ENCODE results near the gene RTF2. TPM values are rescaled to one million over a fixed set of nuclear protein-coding genes. Genes with fewer than 3 reads are reported as not detected.

RTF2 gene
- polyA plus RNA-seq, 1 donor (not counting 4 experiments of a cell fraction or from before 2014, with no cell fraction given): 63.4 TPM

DNA sequence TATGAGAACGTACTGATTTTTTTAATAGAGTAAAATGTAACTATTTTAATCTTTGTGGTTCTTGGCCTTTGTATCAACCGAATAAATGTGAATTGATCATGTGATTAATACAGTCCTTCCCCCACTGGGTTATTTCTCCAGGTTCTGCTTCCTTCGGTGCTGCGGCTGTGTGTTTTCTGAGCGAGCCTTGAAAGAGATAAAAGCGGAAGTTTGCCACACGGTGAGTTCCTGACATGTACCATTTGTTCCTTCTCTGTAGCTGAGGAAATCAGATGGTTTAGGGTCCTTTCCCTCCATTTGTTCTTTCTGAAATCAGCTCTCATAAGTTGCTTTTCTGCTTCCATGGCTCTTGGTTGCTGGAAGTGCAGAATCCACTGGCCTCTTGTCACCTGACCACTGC lies 15.5 kb downstream of the RTF2 start:
- dilution Hi-C loops (cut with MboI; ENCODE audit: extremely low pct_ligation_motif_present, low sequenced_read_pairs): no loop called here

GRCh38 chr20:56487216-56487615 lies 18.8 kb downstream of the RTF2 start:
- dilution Hi-C loops (cut with MboI; ENCODE audit: extremely low pct_ligation_motif_present, low sequenced_read_pairs): no loop called here

More for the DNA sequence above, 15.5 kb downstream of the RTF2 start:
- Histone ChIP-seq H3K9me3 (ENCODE audit: control insufficient read depth, low read depth, low read length) (no peaks in the 10 kb centered on the region), H3K27me3 (ENCODE audit: control insufficient read depth, extremely low read depth, insufficient read depth, low read length) (no peaks in the 10 kb centered on the region), H3K4me3 (ENCODE audit: control insufficient read depth in 2 of 3, extremely low read depth in 1 of 3, insufficient read depth in 2 of 3, low read depth in 1 of 3, low read length in 3 of 3) (no peak overlapping the region), H3K4me2 (ENCODE audit: control insufficient read depth, extremely low read depth, insufficient read depth, low read depth, low read length) (no peak overlapping the region), H2AFZ (ENCODE audit: control insufficient read depth, low read length) (no peak overlapping the region), H4K20me1 (ENCODE audit: control insufficient read depth, extremely low read depth, insufficient read depth, low read length) (no peaks in the 10 kb centered on the region), H3K27ac (ENCODE audit: control insufficient read depth, insufficient read depth, low read length) (no peak overlapping the region), H3K4me1 (ENCODE audit: control insufficient read depth, extremely low read depth, insufficient read depth, low read length) (no peaks in the 10 kb centered on the region), H3K79me2 (ENCODE audit: control insufficient read depth, insufficient read depth, low read length) (peaks cover 3% of the 10 kb centered on the region), H3K36me3 (ENCODE audit: control insufficient read depth in 2 of 2, extremely low read depth in 1 of 2, insufficient read depth in 2 of 2, low read length in 2 of 2) (peaks cover 11 to 18% of the 10 kb centered on the region in 2 experiments), H3K9ac (ENCODE audit: control insufficient read depth, extremely low read depth, insufficient read depth, low read length) (no peak overlapping the region), H3K9me1 (ENCODE audit: control insufficient read depth, extremely low read depth, insufficient read depth, low read length) (no peaks in the 10 kb centered on the region)
- TF ChIP-seq, protein P1, sequence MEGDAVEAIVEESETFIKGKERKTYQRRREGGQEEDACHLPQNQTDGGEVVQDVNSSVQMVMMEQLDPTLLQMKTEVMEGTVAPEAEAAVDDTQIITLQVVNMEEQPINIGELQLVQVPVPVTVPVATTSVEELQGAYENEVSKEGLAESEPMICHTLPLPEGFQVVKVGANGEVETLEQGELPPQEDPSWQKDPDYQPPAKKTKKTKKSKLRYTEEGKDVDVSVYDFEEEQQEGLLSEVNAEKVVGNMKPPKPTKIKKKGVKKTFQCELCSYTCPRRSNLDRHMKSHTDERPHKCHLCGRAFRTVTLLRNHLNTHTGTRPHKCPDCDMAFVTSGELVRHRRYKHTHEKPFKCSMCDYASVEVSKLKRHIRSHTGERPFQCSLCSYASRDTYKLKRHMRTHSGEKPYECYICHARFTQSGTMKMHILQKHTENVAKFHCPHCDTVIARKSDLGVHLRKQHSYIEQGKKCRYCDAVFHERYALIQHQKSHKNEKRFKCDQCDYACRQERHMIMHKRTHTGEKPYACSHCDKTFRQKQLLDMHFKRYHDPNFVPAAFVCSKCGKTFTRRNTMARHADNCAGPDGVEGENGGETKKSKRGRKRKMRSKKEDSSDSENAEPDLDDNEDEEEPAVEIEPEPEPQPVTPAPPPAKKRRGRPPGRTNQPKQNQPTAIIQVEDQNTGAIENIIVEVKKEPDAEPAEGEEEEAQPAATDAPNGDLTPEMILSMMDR (optimal IDR thresholded peaks at IDR 0.05 in 1 of 3, IDR thresholded peaks at IDR 0.05 in 1 of 3, conservative IDR thresholded peaks at IDR 0.05 in 1 of 3; ENCODE audit: extremely low read depth in 1 of 3, insufficient read depth in 2 of 3, low read length in 3 of 3): no peak
- no peak for TF ChIP-seq EZH2 (IDR thresholded peaks at IDR 0.05; ENCODE audit: low read length)
- DNase-seq (ENCODE audit: low read depth, low spot score) (no peak), FAIRE-seq (no peak)

More at GRCh38 chr20:56487216-56487615, 18.8 kb downstream of the RTF2 start:
- FAIRE-seq (no peak), DNase-seq (ENCODE audit: low read depth, low spot score) (no peak)
- Histone ChIP-seq H3K4me2 (ENCODE audit: control insufficient read depth, extremely low read depth, insufficient read depth, low read depth, low read length) (no peak overlapping the region), H3K9ac (ENCODE audit: control insufficient read depth, extremely low read depth, insufficient read depth, low read length) (no peak overlapping the region), H3K9me3 (ENCODE audit: control insufficient read depth, low read depth, low read length) (no peaks in the 10 kb centered on the region), H3K79me2 (ENCODE audit: control insufficient read depth, insufficient read depth, low read length) (peaks cover 3% of the 10 kb centered on the region), H4K20me1 (ENCODE audit: control insufficient read depth, extremely low read depth, insufficient read depth, low read length) (peaks cover 2% of the 10 kb centered on the region), H3K4me1 (ENCODE audit: control insufficient read depth, extremely low read depth, insufficient read depth, low read length) (no peaks in the 10 kb centered on the region), H3K9me1 (ENCODE audit: control insufficient read depth, extremely low read depth, insufficient read depth, low read length) (no peaks in the 10 kb centered on the region), H3K36me3 (ENCODE audit: control insufficient read depth in 2 of 2, extremely low read depth in 1 of 2, insufficient read depth in 2 of 2, low read length in 2 of 2) (peaks cover 17 to 18% of the 10 kb centered on the region in 2 experiments), H3K27ac (ENCODE audit: control insufficient read depth, insufficient read depth, low read length) (no peak overlapping the region), H2AFZ (ENCODE audit: control insufficient read depth, low read length) (no peak overlapping the region), H3K4me3 (ENCODE audit: control insufficient read depth in 2 of 3, extremely low read depth in 1 of 3, insufficient read depth in 2 of 3, low read depth in 1 of 3, low read length in 3 of 3) (no peak overlapping the region), H3K27me3 (ENCODE audit: control insufficient read depth, extremely low read depth, insufficient read depth, low read length) (no peaks in the 10 kb centered on the region)
- TF ChIP-seq EZH2 (IDR thresholded peaks at IDR 0.05; ENCODE audit: low read length): no peak
- TF ChIP-seq, protein P1 (optimal IDR thresholded peaks at IDR 0.05 in 1 of 3, IDR thresholded peaks at IDR 0.05 in 1 of 3, conservative IDR thresholded peaks at IDR 0.05 in 1 of 3; ENCODE audit: extremely low read depth in 1 of 3, insufficient read depth in 2 of 3, low read length in 3 of 3): no peak
